IMR-90 (cell line): ENCODE data around the gene NR6A1. TPM values are rescaled to one million over a fixed set of nuclear protein-coding genes. Genes with fewer than 3 reads are reported as not detected.

Experiments
- ATAC-seq: fragments of 200-7000 bp; cut with Tn5 transposase; 2 replicates; pipeline ENCODE4 v1.9.1; 2020; ENCODE audit warnings: low read depth, mild to moderate bottlenecking, moderate library complexity
- BruUV-seq: library from RNA; stranded (reverse); fragments of 400-500 nt; replicated peaks from 2 replicates; lab custom pipeline; 2021; lab: Mats Ljungman, UMichigan
- CTCF ChIA-PET: fragments of 300-600 bp; formaldehyde crosslinking; extraction: SDS; loops from one replicate; lab custom pipeline; 2021; ENCODE audit warnings: antibody characterized with exemption; lab: Yijun Ruan, JAX
- POLR2A ChIA-PET: fragments of 300-600 bp; sonication (Branson Sonifier 250); formaldehyde crosslinking; loops from one replicate; lab custom pipeline; 2022; ENCODE audit warnings: antibody characterized with exemption; ENCODE audit not compliant: unreplicated experiment; lab: Charles Lee
- DNase-seq: peaks from one replicate; pipeline ENCODE4 v3.0.0; 2013
- H2AFZ ChIP-seq: replicated peaks from 2 replicates; pipeline ENCODE3; 2013; ENCODE audit warnings: low read length, mild to moderate bottlenecking; ENCODE audit not compliant: poor library complexity
- H2AK5ac ChIP-seq: 2 replicates; pipeline ENCODE4 v1.6.1; 2013; ENCODE audit warnings: low read depth, low read length, inconsistent platforms
- H2AK9ac ChIP-seq: replicated peaks from 2 replicates; pipeline ENCODE3; 2013; ENCODE audit warnings: mild to moderate bottlenecking, low read depth, low read length, moderate library complexity; ENCODE audit not compliant: poor library complexity
- H2BK120ac ChIP-seq: 2 replicates; pipeline ENCODE4 v1.6.1; 2013; ENCODE audit warnings: low read depth, low read length, inconsistent platforms
- H2BK15ac ChIP-seq: 3 replicates; pipeline ENCODE4 v1.6.1; 2013; ENCODE audit warnings: low read depth, low read length, inconsistent platforms
- H2BK20ac ChIP-seq: 2 replicates; pipeline ENCODE4 v1.6.1; 2013; ENCODE audit warnings: low read depth, mild to moderate bottlenecking, inconsistent platforms, low read length, moderate library complexity
- H2BK5ac ChIP-seq: 2 replicates; pipeline ENCODE4 v1.6.1; 2013; ENCODE audit warnings: mild to moderate bottlenecking, low read depth, low read length, inconsistent platforms; ENCODE audit not compliant: poor library complexity, severe bottlenecking
- H3K14ac ChIP-seq: replicated peaks from 2 replicates; pipeline ENCODE4 v1.6.1; 2013; ENCODE audit warnings: low read depth, low read length, inconsistent platforms
- H3K18ac ChIP-seq: 2 replicates; pipeline ENCODE4 v1.6.1; 2013; ENCODE audit warnings: low read depth, low read length, control low read depth
- H3K23ac ChIP-seq: 2 replicates; pipeline ENCODE4 v1.6.1; 2013; ENCODE audit warnings: low read depth, low read length, inconsistent platforms
- H3K27ac ChIP-seq: 2 replicates; pipeline ENCODE4 v1.5.1; 2013; ENCODE audit warnings: mild to moderate bottlenecking, control low read depth, low read length; ENCODE audit not compliant: insufficient read depth
- H3K27me3 ChIP-seq: 2 replicates; pipeline ENCODE4 v1.6.1; 2013; ENCODE audit warnings: low read length; ENCODE audit not compliant: control insufficient read depth, insufficient read depth
- H3K36me3 ChIP-seq: 2 replicates; pipeline ENCODE4 v1.6.1; 2013; ENCODE audit warnings: low read length, mixed read lengths; ENCODE audit not compliant: control insufficient read depth, insufficient read depth
- H3K4ac ChIP-seq: 2 replicates; pipeline ENCODE4 v1.6.1; 2013; ENCODE audit warnings: low read depth, low read length, inconsistent platforms
- H3K4me1 ChIP-seq: 2 replicates; pipeline ENCODE4 v1.6.1; 2013; ENCODE audit warnings: low read length, mixed read lengths; ENCODE audit not compliant: control insufficient read depth, insufficient read depth
- H3K4me2 ChIP-seq: 2 replicates; pipeline ENCODE4 v1.6.1; 2013; ENCODE audit warnings: low read depth, mild to moderate bottlenecking, control low read depth, low read length, moderate library complexity
- H3K4me3 ChIP-seq: 2 replicates; pipeline ENCODE4 v1.5.1; 2013; ENCODE audit warnings: low read depth, mild to moderate bottlenecking, control low read depth, low read length, moderate library complexity; ENCODE audit not compliant: insufficient read depth
- H3K56ac ChIP-seq: 2 replicates; pipeline ENCODE4 v1.6.1; 2013; ENCODE audit warnings: low read length, inconsistent platforms; ENCODE audit not compliant: insufficient read depth; ENCODE audit errors: extremely low read depth
- H3K79me1 ChIP-seq, 2 experiments: 2 replicates each; pipeline ENCODE4 v1.6.1; 2013; ENCODE audit warnings: low read length in 2 of 2, inconsistent platforms in 1 of 2, low read depth in 1 of 2
- H3K9ac ChIP-seq: 2 replicates; pipeline ENCODE4 v1.6.1; 2013; ENCODE audit warnings: low read depth, low read length, control low read depth
- H3K9me1 ChIP-seq: 2 replicates; pipeline ENCODE4 v1.6.1; 2013; ENCODE audit warnings: low read length, inconsistent platforms; ENCODE audit not compliant: insufficient read depth
- H3K9me3 ChIP-seq: 2 replicates; pipeline ENCODE4 v1.6.1; 2013; ENCODE audit warnings: low read length; ENCODE audit not compliant: control insufficient read depth, insufficient read depth
- H4K20me1 ChIP-seq: 2 replicates; pipeline ENCODE4 v1.6.1; 2013; ENCODE audit warnings: low read length, inconsistent platforms; ENCODE audit not compliant: insufficient read depth
- H4K5ac ChIP-seq: 2 replicates; pipeline ENCODE4 v1.6.1; 2013; ENCODE audit warnings: mild to moderate bottlenecking, low read depth, low read length, control low read depth
- H4K8ac ChIP-seq, 2 experiments: 2 replicates each; pipeline ENCODE4 v1.6.1; 2013; ENCODE audit warnings: low read depth in 2 of 2, low read length in 2 of 2, control low read depth in 1 of 2, inconsistent platforms in 1 of 2
- H4K91ac ChIP-seq: 2 replicates; pipeline ENCODE4 v1.6.1; 2013; ENCODE audit warnings: low read depth, low read length, inconsistent platforms; ENCODE audit not compliant: insufficient read depth
- BHLHE40 ChIP-seq: fragments of 150-350 bp; IDR thresholded peaks from 2 replicates; pipeline ENCODE4 v1.6.1; 2016; ENCODE audit warnings: mild to moderate bottlenecking, low read depth, low read length
- CEBPB ChIP-seq: IDR thresholded peaks from 2 replicates; pipeline ENCODE4 v1.6.1; 2012; ENCODE audit warnings: low read depth, low read length, improper control_type of control experiment
- CHD1 ChIP-seq: IDR thresholded peaks from 2 replicates; pipeline ENCODE4 v1.6.1; 2012; ENCODE audit warnings: low read depth, low read length, improper control_type of control experiment
- CTCF ChIP-seq: conservative IDR thresholded peaks from 2 replicates; pipeline ENCODE4 v1.5.1; 2012; ENCODE audit warnings: mild to moderate bottlenecking, low read depth, low read length, improper control_type of control experiment
- FOS ChIP-seq: fragments of 150-350 bp; IDR thresholded peaks from 2 replicates; pipeline ENCODE4 v1.6.1; 2016; ENCODE audit warnings: low read depth, low read length
- MAFK ChIP-seq: IDR thresholded peaks from 2 replicates; pipeline ENCODE4 v1.6.1; 2012; ENCODE audit warnings: low read depth, low read length, improper control_type of control experiment
- MAZ ChIP-seq: IDR thresholded peaks from 2 replicates; pipeline ENCODE4 v1.6.1; 2012; ENCODE audit warnings: low read depth, mild to moderate bottlenecking, low read length, improper control_type of control experiment, moderate library complexity, borderline replicate concordance
- MXI1 ChIP-seq: IDR thresholded peaks from 2 replicates; pipeline ENCODE4 v1.6.1; 2012; ENCODE audit warnings: low read depth, mild to moderate bottlenecking, low read length, moderate library complexity, borderline replicate concordance
- NFE2L2 ChIP-seq: fragments of 150-350 bp; IDR thresholded peaks from 2 replicates; pipeline ENCODE4 v1.6.1; 2016; ENCODE audit warnings: low read depth, mild to moderate bottlenecking, low read length
- POLR2A ChIP-seq: IDR thresholded peaks from 2 replicates; pipeline ENCODE4 v1.6.1; 2012; ENCODE audit warnings: mild to moderate bottlenecking, low read depth, low read length
- RAD21 ChIP-seq: IDR thresholded peaks from 2 replicates; pipeline ENCODE4 v1.6.1; 2012; ENCODE audit warnings: low read length, improper control_type of control experiment
- RFX5 ChIP-seq: IDR thresholded peaks from 2 replicates; pipeline ENCODE4 v1.8.0; 2012; ENCODE audit warnings: low read depth, mild to moderate bottlenecking, low read length, moderate library complexity
- SMC3 ChIP-seq: fragments of 150-350 bp; IDR thresholded peaks from 2 replicates; pipeline ENCODE4 v1.6.1; 2016; ENCODE audit warnings: low read depth, mild to moderate bottlenecking, antibody characterized with exemption, low read length, moderate library complexity
- USF2 ChIP-seq: fragments of 150-350 bp; IDR thresholded peaks from 2 replicates; pipeline ENCODE4 v1.6.1; 2017; ENCODE audit warnings: mild to moderate bottlenecking, antibody characterized with exemption, low read length, low read depth
- WGBS, 2 experiments: methylation state at CpG; one replicate each; pipeline versions ENCODE4 v1.1.5 to v1.1.7; 2013; ENCODE audit warnings: missing lambda C conversion rate in 2 of 2; ENCODE audit not compliant: insufficient read length in 1 of 2; ENCODE audit errors: extremely low coverage in 2 of 2; 5-methylcytosine and 5-hydroxymethylcytosine counted together
- dilution Hi-C: fragments of 300-500 bp; cut with HindIII; formaldehyde crosslinking; loops from one replicate; pipeline ENCODE4 v1.14.3; 2018; ENCODE audit warnings: low sequenced_read_pairs; ENCODE audit not compliant: unreplicated experiment
- in situ Hi-C: fragments of 300-500 bp; cut with MboI; formaldehyde crosslinking; loops from 3 replicates; pipeline ENCODE4 v1.14.3; 2019; ENCODE audit warnings: low sequenced_read_pairs, inconsistent platforms, mixed read lengths
- intact Hi-C: fragments of 100-400 bp; cut with micrococcal nuclease; formaldehyde crosslinking; loops from 2 replicates; pipeline ENCODE4 v1.10.0; 2022
- polyA plus RNA-seq, 3 experiments: library from polyadenylated mRNA; depleted of rRNA; stranded (reverse); fragments of >200 nt; gene quantifications; 2 replicates each; pipeline ENCODE4 v1.2.3, GENCODE V29; 2012; ENCODE audit warnings: low replicate concordance in 1 of 3
- total RNA-seq: library from RNA; depleted of rRNA; stranded (reverse); fragments of >200 nt; gene quantifications from 2 replicates; pipeline ENCODE4 v1.2.3, GENCODE V29; 2012

The NR6A1 gene
- total and polyA plus RNA-seq, 2 of the 4 experiments (the other 2 are of a cell fraction), result 0.14 to 0.36 TPM

- H3K4me1 ChIP-seq, result peaks cover 6% of the 10 kb centered on the region
- no peak overlapping the region for H2AK9ac ChIP-seq
- H3K9ac ChIP-seq, result no peak overlapping the region
- no peak overlapping the region for H2BK120ac ChIP-seq
- TF ChIP-seq CTCF, result no peak
- TF ChIP-seq BHLHE40, result no peak
- no peak for TF ChIP-seq MXI1
- TF ChIP-seq MAFK, result no peak
- no peak for TF ChIP-seq CEBPB
- no peak for TF ChIP-seq RAD21
- no peak for TF ChIP-seq USF2
- TF ChIP-seq NFE2L2, result no peak
- no peak for TF ChIP-seq POLR2A
- TF ChIP-seq RFX5, result no peak
- TF ChIP-seq MAZ, result no peak
- no peak for TF ChIP-seq SMC3
- no peak for TF ChIP-seq CHD1
- no peak for TF ChIP-seq FOS
- no peak overlapping the region for H4K8ac ChIP-seq
- no peak overlapping the region for H4K91ac ChIP-seq
- no peak overlapping the region for H3K27ac ChIP-seq
- no peak overlapping the region for H3K4me2 ChIP-seq
- H3K23ac ChIP-seq, result no peak overlapping the region
- H3K56ac ChIP-seq, result no peak overlapping the region
- intact Hi-C loops, result no loop called here
- H2BK20ac ChIP-seq, result no peak overlapping the region
- ChIA-PET POLR2A (no interaction called here), CTCF (no interaction called here)
- H4K20me1 ChIP-seq, result no peaks in the 10 kb centered on the region
- H2AK5ac ChIP-seq, result no peak overlapping the region
- no TSS peak for BruUV-seq
- no peak overlapping the region for H3K4ac ChIP-seq
- DNase-seq (no peak), ATAC-seq (no peak)
- no peak overlapping the region for H3K14ac ChIP-seq
- no peak overlapping the region for H2BK15ac ChIP-seq
- in situ Hi-C loops, result loop anchor here (5.0 kb wide), 1 partner anchor 108 kb away; no protein-coding TSS in a partner anchor
- dilution Hi-C loops, result no loop called here
- no peak overlapping the region for H3K18ac ChIP-seq
- no peak overlapping the region for H2AFZ ChIP-seq
- no peaks in the 10 kb centered on the region for H3K36me3 ChIP-seq
- no peak overlapping the region for H3K4me3 ChIP-seq
- peaks cover 2% of the 10 kb centered on the region; the same call in 1 of the 2 replicates for H3K27me3 ChIP-seq
- H4K5ac ChIP-seq, result no peak overlapping the region
- no peak overlapping the region for H2BK5ac ChIP-seq
- 22% methylated on average over 4 of the region's 4 CpGs; no CpG with 5 or more reads in 1 of the 2 experiments for WGBS, 2 experiments
- H3K79me1 ChIP-seq, result no peaks in the 10 kb centered on the region
- no peaks in the 10 kb centered on the region for H3K9me3 ChIP-seq
- no peaks in the 10 kb centered on the region; the same call in 1 of the 2 replicates for H3K9me1 ChIP-seq
Measured at GRCh38 chr9:124530246-124530645, 240.9 kb downstream of the NR6A1 start.
